Testis (tissue), 2 donors: Measurements from ENCODE around the gene ABCA13.

ENCODE experiments used
- POLR2A ChIP-seq: fragments of 450-650 bp; IDR thresholded peaks from one replicate; pipeline ENCODE4 v1.6.1; 2017; ENCODE audit warnings: antibody characterized with exemption, mild to moderate bottlenecking, moderate library complexity
- TF ChIP-seq, protein P1 (sequence below), 3 experiments: fragments of 450-650 bp in 2 of 3; fragments of 200-600 bp in 1 of 3; sonication (generic) in 1 of 3; IDR thresholded peaks; one replicate each; pipeline ENCODE4 v1.5.1; 2016 to 2019; ENCODE audit warnings: antibody characterized with exemption in 3 of 3, mild to moderate bottlenecking in 2 of 3, moderate library complexity in 1 of 3

DNA sequence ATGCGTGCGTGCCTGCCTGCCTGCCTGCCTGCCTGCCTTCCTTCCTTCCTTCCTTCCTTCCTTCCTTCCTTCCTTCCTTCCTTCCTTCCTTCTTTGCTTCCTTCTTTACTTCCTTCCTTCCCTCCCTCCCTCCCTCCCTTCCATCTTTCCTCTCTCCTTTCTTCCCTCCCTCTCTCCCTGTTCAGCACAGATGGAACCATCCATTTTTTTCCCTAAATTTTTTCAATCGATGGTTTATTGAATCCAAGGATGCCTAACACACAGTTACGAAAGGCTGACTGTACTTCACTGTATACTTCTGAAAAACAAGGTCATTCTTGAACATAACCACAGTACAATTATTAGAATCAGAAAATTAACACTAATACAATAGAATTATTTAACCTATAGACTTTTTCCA is 53.8 kb downstream of the ABCA13 start:
- TF ChIP-seq, protein P1, sequence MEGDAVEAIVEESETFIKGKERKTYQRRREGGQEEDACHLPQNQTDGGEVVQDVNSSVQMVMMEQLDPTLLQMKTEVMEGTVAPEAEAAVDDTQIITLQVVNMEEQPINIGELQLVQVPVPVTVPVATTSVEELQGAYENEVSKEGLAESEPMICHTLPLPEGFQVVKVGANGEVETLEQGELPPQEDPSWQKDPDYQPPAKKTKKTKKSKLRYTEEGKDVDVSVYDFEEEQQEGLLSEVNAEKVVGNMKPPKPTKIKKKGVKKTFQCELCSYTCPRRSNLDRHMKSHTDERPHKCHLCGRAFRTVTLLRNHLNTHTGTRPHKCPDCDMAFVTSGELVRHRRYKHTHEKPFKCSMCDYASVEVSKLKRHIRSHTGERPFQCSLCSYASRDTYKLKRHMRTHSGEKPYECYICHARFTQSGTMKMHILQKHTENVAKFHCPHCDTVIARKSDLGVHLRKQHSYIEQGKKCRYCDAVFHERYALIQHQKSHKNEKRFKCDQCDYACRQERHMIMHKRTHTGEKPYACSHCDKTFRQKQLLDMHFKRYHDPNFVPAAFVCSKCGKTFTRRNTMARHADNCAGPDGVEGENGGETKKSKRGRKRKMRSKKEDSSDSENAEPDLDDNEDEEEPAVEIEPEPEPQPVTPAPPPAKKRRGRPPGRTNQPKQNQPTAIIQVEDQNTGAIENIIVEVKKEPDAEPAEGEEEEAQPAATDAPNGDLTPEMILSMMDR (IDR thresholded peaks at IDR 0.05): no peak
- no peak for TF ChIP-seq POLR2A
